ENCODE measurements around the gene LUC7L3. TPM values are rescaled to one million over a fixed set of nuclear protein-coding genes. Genes with fewer than 3 reads are reported as not detected.

Gene LUC7L3
- 99.9 TPM for polyA plus RNA-seq (2013, experiment 1 of 2)
- 97.1 TPM for polyA plus RNA-seq (2013, experiment 2 of 2)

- 6% methylated on average over 76 of the region's 76 CpGs for WGBS
- peaks cover 2% of the 10 kb centered on the region for H3K79me1 ChIP-seq (replicated peaks; ENCODE audit: low read length, poor library complexity, severe bottlenecking)
- peak within 1 kb of the TSS; percentile 50 for H2AK5ac ChIP-seq (ENCODE audit: low read length, severe bottlenecking)
These were observed at the start of gene LUC7L3 for GRCh38 chr17:50719144-50719923. Gene LUC7L3, plus strand, starts transcription at chr17:50719603. Its CDS starts 130 bp downstream, at chr17:50719733.

GRCh38 chr17:50672071-50672470 lies 47.3 kb upstream of the LUC7L3 start:
- Histone ChIP-seq H3K4me3 (ENCODE audit: insufficient read depth in 1 of 2, low read depth in 1 of 2, low read length in 2 of 2) (no peak overlapping the region), H3K18ac (ENCODE audit: low read depth in 1 of 2, low read length in 2 of 2) (no peak overlapping the region), H3K9ac (ENCODE audit: low read length) (no peak overlapping the region), H3K79me1 (replicated peaks; ENCODE audit: low read length, poor library complexity, severe bottlenecking) (no peaks in the 10 kb centered on the region), H4K91ac (ENCODE audit: low read length) (no peak overlapping the region), H2BK12ac (ENCODE audit: low read length in 2 of 2) (no peak overlapping the region), H3K36me3 (ENCODE audit: control insufficient read depth in 1 of 2, insufficient read depth in 2 of 2, low read depth in 1 of 2, low read length in 2 of 2) (peaks cover 0 to 4% of the 10 kb centered on the region in 2 experiments), H3K27ac (ENCODE audit: low read length, poor library complexity, severe bottlenecking) (no peak overlapping the region), H3K23ac (ENCODE audit: low read length in 2 of 2) (no peak overlapping the region), H3K4ac (ENCODE audit: low read depth in 1 of 2, low read length in 2 of 2) (no peak overlapping the region), H2BK120ac (ENCODE audit: low read depth, low read length) (no peak overlapping the region), H2AK5ac (ENCODE audit: low read length, severe bottlenecking) (no peak overlapping the region), H4K8ac (ENCODE audit: low read length) (no peak overlapping the region), H3K9me3 (ENCODE audit: control insufficient read depth, low read length) (no peaks in the 10 kb centered on the region), H2BK15ac (ENCODE audit: low read depth, poor library complexity, severe bottlenecking) (no peak overlapping the region), H2AFZ (ENCODE audit: low read depth, low read length) (no peak overlapping the region), H3K14ac (ENCODE audit: low read length in 2 of 2) (no peak overlapping the region), H2BK5ac (ENCODE audit: low read depth, low read length, poor library complexity, severe bottlenecking) (no peak overlapping the region), H3K4me2 (ENCODE audit: low read length, poor library complexity, severe bottlenecking) (no peak overlapping the region), H3K27me3 (ENCODE audit: control insufficient read depth in 1 of 2, insufficient read depth in 1 of 2, low read length in 2 of 2) (no peaks in the 10 kb centered on the region), H3K4me1 (ENCODE audit: control insufficient read depth, insufficient read depth, low read depth, low read length) (peaks cover 27% of the 10 kb centered on the region)
- DNase-seq = no peak
- WGBS = over 99% methylated on average over 5 of the region's 5 CpGs

More at GRCh38 chr17:50719144-50719923, at the start of gene LUC7L3:
- peak within 1 kb of the TSS; percentile 36 for H2BK5ac ChIP-seq (ENCODE audit: low read depth, low read length, poor library complexity, severe bottlenecking)
- peak within 1 kb of the TSS; percentile 25 to 98 for H3K14ac ChIP-seq (ENCODE audit: low read length in 2 of 2)
- H2BK120ac ChIP-seq (ENCODE audit: low read depth, low read length) = peak within 1 kb of the TSS; percentile 87
- H3K27ac ChIP-seq (ENCODE audit: low read length, poor library complexity, severe bottlenecking) = peak within 1 kb of the TSS; percentile 99
- H3K23ac ChIP-seq (ENCODE audit: low read length in 2 of 2) = peak within 1 kb of the TSS in 1 of 2 experiments; percentile 77
- no peaks in the 10 kb centered on the region for H3K36me3 ChIP-seq (ENCODE audit: control insufficient read depth in 1 of 2, insufficient read depth in 2 of 2, low read depth in 1 of 2, low read length in 2 of 2)
- peaks cover 3% of the 10 kb centered on the region for H3K4me1 ChIP-seq (ENCODE audit: control insufficient read depth, insufficient read depth, low read depth, low read length)
- no peaks in the 10 kb centered on the region for H3K9me3 ChIP-seq (ENCODE audit: control insufficient read depth, low read length)
- peak within 1 kb of the TSS; percentile 99 to 100 for H3K18ac ChIP-seq (ENCODE audit: low read depth in 1 of 2, low read length in 2 of 2)
- no peaks in the 10 kb centered on the region for H3K27me3 ChIP-seq (ENCODE audit: control insufficient read depth in 1 of 2, insufficient read depth in 1 of 2, low read length in 2 of 2)
- H4K91ac ChIP-seq (ENCODE audit: low read length) = peak within 1 kb of the TSS; percentile 99
- peak within 1 kb of the TSS; percentile 98 for H3K9ac ChIP-seq (ENCODE audit: low read length)
- H3K4me3 ChIP-seq (ENCODE audit: insufficient read depth in 1 of 2, low read depth in 1 of 2, low read length in 2 of 2) = peak within 1 kb of the TSS; percentile 94 to 95
- H2BK15ac ChIP-seq (ENCODE audit: low read depth, poor library complexity, severe bottlenecking) = peak within 1 kb of the TSS; percentile 79
- DNase-seq = peak; percentile 95
- H3K4ac ChIP-seq (ENCODE audit: low read depth in 1 of 2, low read length in 2 of 2) = peak within 1 kb of the TSS; percentile 94 to 98
- peak within 1 kb of the TSS; percentile 86 for H3K4me2 ChIP-seq (ENCODE audit: low read length, poor library complexity, severe bottlenecking)
- H2BK12ac ChIP-seq (ENCODE audit: low read length in 2 of 2) = peak within 1 kb of the TSS in 1 of 2 experiments; percentile 58
- peak within 1 kb of the TSS; percentile 80 for H2AFZ ChIP-seq (ENCODE audit: low read depth, low read length)
- peak within 1 kb of the TSS; percentile 93 for H4K8ac ChIP-seq (ENCODE audit: low read length)

- Histone ChIP-seq H3K9me3 (ENCODE audit: control insufficient read depth, low read length) (no peaks in the 10 kb centered on the region), H4K91ac (ENCODE audit: low read length) (peak overlapping the region; percentile 1), H3K4me2 (ENCODE audit: low read length, poor library complexity, severe bottlenecking) (no peak overlapping the region), H4K8ac (ENCODE audit: low read length) (no peak overlapping the region), H3K14ac (ENCODE audit: low read length in 2 of 2) (peak overlapping the region in 1 of 2 experiments; percentile 93), H2BK15ac (ENCODE audit: low read depth, poor library complexity, severe bottlenecking) (no peak overlapping the region), H3K4me1 (ENCODE audit: control insufficient read depth, insufficient read depth, low read depth, low read length) (peaks cover 20% of the 10 kb centered on the region), H3K4me3 (ENCODE audit: insufficient read depth in 1 of 2, low read depth in 1 of 2, low read length in 2 of 2) (no peak overlapping the region), H2BK120ac (ENCODE audit: low read depth, low read length) (no peak overlapping the region), H2BK5ac (ENCODE audit: low read depth, low read length, poor library complexity, severe bottlenecking) (no peak overlapping the region), H3K27me3 (ENCODE audit: control insufficient read depth in 1 of 2, insufficient read depth in 1 of 2, low read length in 2 of 2) (no peaks in the 10 kb centered on the region), H3K27ac (ENCODE audit: low read length, poor library complexity, severe bottlenecking) (no peak overlapping the region), H3K9ac (ENCODE audit: low read length) (no peak overlapping the region), H3K79me1 (replicated peaks; ENCODE audit: low read length, poor library complexity, severe bottlenecking) (no peaks in the 10 kb centered on the region), H3K4ac (ENCODE audit: low read depth in 1 of 2, low read length in 2 of 2) (no peak overlapping the region), H2AFZ (ENCODE audit: low read depth, low read length) (no peak overlapping the region), H2AK5ac (ENCODE audit: low read length, severe bottlenecking) (peak overlapping the region; percentile 5), H3K18ac (ENCODE audit: low read depth in 1 of 2, low read length in 2 of 2) (peak overlapping the region in 1 of 2 experiments; percentile 54), H3K23ac (ENCODE audit: low read length in 2 of 2) (peak overlapping the region in 1 of 2 experiments; percentile 67), H3K36me3 (ENCODE audit: control insufficient read depth in 1 of 2, insufficient read depth in 2 of 2, low read depth in 1 of 2, low read length in 2 of 2) (peaks cover 0 to 5% of the 10 kb centered on the region in 2 experiments), H2BK12ac (ENCODE audit: low read length in 2 of 2) (peak overlapping the region in 1 of 2 experiments; percentile 51)
- 96% methylated on average over 20 of the region's 20 CpGs for WGBS
- no peak for DNase-seq
These were observed 46.4 kb upstream of the LUC7L3 start for GRCh38 chr17:50672831-50673551.

- no peak for DNase-seq
- Histone ChIP-seq H2BK5ac (ENCODE audit: low read depth, low read length, poor library complexity, severe bottlenecking) (no peak overlapping the region), H2AFZ (ENCODE audit: low read depth, low read length) (no peak overlapping the region), H3K36me3 (ENCODE audit: control insufficient read depth in 1 of 2, insufficient read depth in 2 of 2, low read depth in 1 of 2, low read length in 2 of 2) (peaks cover 0 to 11% of the 10 kb centered on the region in 2 experiments), H2BK120ac (ENCODE audit: low read depth, low read length) (no peak overlapping the region), H4K8ac (ENCODE audit: low read length) (no peak overlapping the region), H3K14ac (ENCODE audit: low read length in 2 of 2) (no peak overlapping the region), H3K4ac (ENCODE audit: low read depth in 1 of 2, low read length in 2 of 2) (no peak overlapping the region), H2BK15ac (ENCODE audit: low read depth, poor library complexity, severe bottlenecking) (peak overlapping the region; percentile 21), H3K4me2 (ENCODE audit: low read length, poor library complexity, severe bottlenecking) (no peak overlapping the region), H3K27me3 (ENCODE audit: control insufficient read depth in 1 of 2, insufficient read depth in 1 of 2, low read length in 2 of 2) (no peaks in the 10 kb centered on the region), H3K18ac (ENCODE audit: low read depth in 1 of 2, low read length in 2 of 2) (no peak overlapping the region), H3K23ac (ENCODE audit: low read length in 2 of 2) (no peak overlapping the region), H3K4me3 (ENCODE audit: insufficient read depth in 1 of 2, low read depth in 1 of 2, low read length in 2 of 2) (no peak overlapping the region), H3K9ac (ENCODE audit: low read length) (no peak overlapping the region), H3K9me3 (ENCODE audit: control insufficient read depth, low read length) (no peaks in the 10 kb centered on the region), H2BK12ac (ENCODE audit: low read length in 2 of 2) (no peak overlapping the region), H4K91ac (ENCODE audit: low read length) (no peak overlapping the region), H3K4me1 (ENCODE audit: control insufficient read depth, insufficient read depth, low read depth, low read length) (peaks cover 5% of the 10 kb centered on the region), H3K79me1 (replicated peaks; ENCODE audit: low read length, poor library complexity, severe bottlenecking) (no peaks in the 10 kb centered on the region), H3K27ac (ENCODE audit: low read length, poor library complexity, severe bottlenecking) (no peak overlapping the region), H2AK5ac (ENCODE audit: low read length, severe bottlenecking) (no peak overlapping the region)
- 55% methylated on average over 3 of the region's 3 CpGs for WGBS
These were observed 44.2 kb upstream of the LUC7L3 start for GRCh38 chr17:50675190-50675589.
